Dermis microvascular lymphatic vessel endothelial cell (primary cell): ENCODE measurements around the gene ZNF440. TPM values are rescaled to one million over a fixed set of nuclear protein-coding genes. Genes with fewer than 3 reads are reported as not detected.

ENCODE experiments used
- DNase-seq, 2 donors: peaks; one replicate each; pipeline versions ENCODE4 v3.0.0 to v3.0.0-alpha.2; 2010; ENCODE audit warnings: low read depth in 2 of 2
- total RNA-seq: library from RNA; depleted of rRNA; stranded (reverse); fragments of >200 nt; gene quantifications from 2 replicates; pipeline ENCODE4 v1.2.1, GENCODE V29; 2014

Gene ZNF440
- total RNA-seq, 1 donor from 2014 or later, result 5.9 TPM

- DNase-seq, result no peak
Observed at GRCh38 chr19:11882606-11883005, 68.5 kb downstream of the ZNF440 start.

Other genes with a start within 250 kb of the ZNF440 start
- 0.26 and 0.38 TPM in 2 replicates for gene ACP5, start 236.6 kb upstream of the ZNF440 start, total RNA-seq
- gene ZNF627, start 216.8 kb upstream of the ZNF440 start, total RNA-seq, result 17.3 and 21.4 TPM in 2 replicates
- gene ZNF823, start 75.3 kb upstream of the ZNF440 start, total RNA-seq, result 7.1 and 9.1 TPM in 2 replicates
- 8.0 and 9.4 TPM in 2 replicates for gene ZNF441, start 47.3 kb upstream of the ZNF440 start, total RNA-seq
- 0.89 and 1.5 TPM in 2 replicates for gene ZNF491, start 15.8 kb upstream of the ZNF440 start, total RNA-seq
- gene ZNF439, start 34.5 kb downstream of the ZNF440 start, total RNA-seq, result 0.77 and 1.1 TPM in 2 replicates
- 5.0 and 9.6 TPM in 2 replicates for gene ZNF69, start 73.5 kb downstream of the ZNF440 start, total RNA-seq
- 4.0 and 5.9 TPM in 2 replicates for gene ZNF700, start 110.8 kb downstream of the ZNF440 start, total RNA-seq
- 1.2 and 1.6 TPM in 2 replicates for gene ZNF763, start 150.8 kb downstream of the ZNF440 start, total RNA-seq
- 1.2 and 2.0 TPM in 2 replicates for gene ZNF433, start 221.4 kb downstream of the ZNF440 start, total RNA-seq
- 0.13 and 0.26 TPM in 2 replicates for gene ZNF878, start 238.7 kb downstream of the ZNF440 start, total RNA-seq